HG03565 (cell line): ENCODE measurements around the gene GRB10.
"Not testable (repeated sequence)": the region's sequence is repeated elsewhere in the genome, so short reads cannot be mapped to it uniquely, and the experiment has no call there.

Experiments
- ATAC-seq: cut with Tn5 transposase; IDR thresholded peaks from one replicate; pipeline ENCODE4 v1.9.1; 2021; ENCODE audit warnings: mild to moderate bottlenecking, moderate library complexity; ENCODE audit not compliant: unreplicated experiment

Gene GRB10

DNA sequence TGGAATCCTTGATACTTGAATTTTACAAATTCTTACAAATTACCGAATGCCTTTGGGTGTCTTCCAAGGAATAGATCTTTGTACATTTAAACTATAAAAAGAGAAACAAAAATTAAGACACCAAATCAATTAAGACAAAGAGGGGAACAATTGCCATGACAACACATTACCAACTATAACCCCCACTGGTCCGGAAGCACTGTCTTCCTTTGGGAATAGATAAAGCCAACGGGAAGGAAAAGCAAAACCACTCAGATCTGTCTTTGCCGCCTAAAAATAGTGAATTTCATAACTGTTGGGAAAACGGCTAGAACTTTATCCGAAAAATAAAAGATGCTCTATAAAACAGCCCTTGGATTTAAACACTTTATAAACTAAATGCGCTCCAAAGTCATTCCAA is 37.4 kb downstream of the GRB10 start:
- ATAC-seq: no peak

DNA sequence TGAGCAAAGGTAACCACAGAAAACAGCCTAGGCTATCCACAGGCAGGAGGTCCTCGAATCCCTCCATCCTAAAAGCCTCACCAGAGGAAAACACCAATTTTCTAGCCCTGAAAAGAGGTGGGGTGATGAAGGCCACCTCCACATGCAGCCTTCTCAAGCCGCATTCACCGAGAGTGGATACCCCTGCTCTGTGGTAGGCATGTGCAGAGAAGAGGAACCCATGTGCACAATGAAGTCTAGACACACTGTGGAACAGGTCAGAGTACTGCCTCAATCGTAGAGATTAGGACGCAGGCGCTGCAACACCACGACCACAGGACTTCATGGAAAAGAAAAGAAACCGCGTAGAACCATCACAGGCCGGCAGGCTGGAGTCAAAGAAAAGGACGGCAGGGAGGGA is 38.8 kb downstream of the GRB10 start:
- no peak for ATAC-seq

- no peak for ATAC-seq
Measured at GRCh38 chr7:50743016-50743415, 39.7 kb downstream of the GRB10 start.

GRCh38 chr7:50742401-50742800 is 40.3 kb downstream of the GRB10 start:
- ATAC-seq: no peak

- no peak for ATAC-seq
Measured at GRCh38 chr7:50739744-50740435, 42.8 kb downstream of the GRB10 start.

GRCh38 chr7:50738932-50739331 is 43.8 kb downstream of the GRB10 start:
- no peak for ATAC-seq

DNA sequence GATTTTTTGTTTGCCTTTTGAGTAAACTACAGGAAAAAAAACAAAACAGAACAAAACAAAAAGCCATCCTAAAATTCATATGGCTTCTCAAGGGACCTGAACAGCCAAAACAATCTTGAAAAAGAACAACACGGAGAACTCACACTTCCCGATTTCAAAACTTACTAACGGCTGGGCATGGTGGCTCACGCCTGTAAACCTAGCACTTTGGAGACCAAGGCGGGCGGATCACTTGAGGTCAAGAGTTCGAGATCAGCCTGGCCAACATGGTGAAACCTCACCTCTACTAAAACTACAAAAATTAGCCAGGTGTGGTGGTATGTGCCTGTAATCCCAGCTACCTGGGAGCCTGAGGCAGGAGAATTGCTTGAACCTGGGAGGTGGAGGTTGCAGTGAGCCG is 46.9 kb downstream of the GRB10 start:
- not testable (repeated sequence) for ATAC-seq

DNA sequence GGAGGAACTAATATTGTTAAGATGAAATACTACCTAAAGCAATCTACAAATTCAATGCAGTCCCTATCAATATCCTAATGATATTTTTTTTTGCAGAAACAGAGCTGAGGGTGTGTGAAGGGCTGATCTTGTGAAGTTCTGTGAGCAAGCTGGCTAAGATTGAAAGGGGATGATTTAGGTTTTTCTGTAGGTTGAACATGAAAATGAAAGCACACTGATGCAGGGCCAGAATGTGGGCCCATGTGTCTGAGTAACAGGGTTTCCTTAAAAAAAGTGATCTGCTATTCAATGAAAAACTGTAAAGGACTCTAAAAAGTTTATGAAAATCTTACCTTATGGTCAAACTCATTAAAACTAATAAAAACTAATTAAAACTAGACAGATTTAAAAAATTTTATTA is 47.4 kb downstream of the GRB10 start:
- ATAC-seq: no peak

DNA sequence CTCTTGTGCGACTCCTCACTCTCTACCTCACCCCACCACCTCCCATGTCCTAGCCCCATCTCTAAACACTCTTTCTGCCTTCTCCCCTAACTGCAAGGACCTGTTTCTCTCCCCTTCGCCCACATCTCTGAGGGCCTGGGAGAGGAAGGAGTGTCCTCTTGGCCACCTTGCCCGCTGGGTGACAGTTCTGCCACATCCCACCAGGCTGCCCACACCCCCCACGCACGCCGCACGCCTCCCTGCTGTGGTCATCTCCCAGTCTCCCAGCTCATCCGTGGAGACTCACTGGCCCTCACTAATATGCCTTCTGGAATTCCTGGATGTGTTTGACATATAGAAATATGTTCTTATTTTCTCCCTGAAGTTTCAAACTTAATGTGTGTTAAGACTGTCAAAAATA is 48.5 kb downstream of the GRB10 start:
- no peak for ATAC-seq

DNA sequence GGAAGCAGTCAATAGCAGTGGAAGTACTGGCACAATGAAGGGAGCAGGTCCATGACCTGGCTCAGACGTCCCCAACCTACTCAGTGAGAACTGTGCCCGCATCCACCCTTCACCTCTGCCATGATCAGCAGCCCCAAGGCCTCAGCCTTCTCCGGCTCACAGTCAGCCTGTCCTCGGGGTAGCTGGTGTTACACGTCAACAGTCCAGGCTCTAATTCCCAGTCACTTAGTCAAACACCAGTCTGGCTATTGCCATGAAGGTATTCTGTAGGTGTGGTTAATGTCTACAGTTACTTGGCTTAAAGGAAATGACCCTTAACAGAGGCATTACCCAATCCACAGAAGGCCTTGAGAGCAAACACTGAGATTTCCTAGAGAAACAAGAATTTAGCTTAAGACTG is 49.1 kb downstream of the GRB10 start:
- ATAC-seq: no peak

- no peak for ATAC-seq
Measured at GRCh38 chr7:50731703-50732582, 50.8 kb downstream of the GRB10 start.

DNA sequence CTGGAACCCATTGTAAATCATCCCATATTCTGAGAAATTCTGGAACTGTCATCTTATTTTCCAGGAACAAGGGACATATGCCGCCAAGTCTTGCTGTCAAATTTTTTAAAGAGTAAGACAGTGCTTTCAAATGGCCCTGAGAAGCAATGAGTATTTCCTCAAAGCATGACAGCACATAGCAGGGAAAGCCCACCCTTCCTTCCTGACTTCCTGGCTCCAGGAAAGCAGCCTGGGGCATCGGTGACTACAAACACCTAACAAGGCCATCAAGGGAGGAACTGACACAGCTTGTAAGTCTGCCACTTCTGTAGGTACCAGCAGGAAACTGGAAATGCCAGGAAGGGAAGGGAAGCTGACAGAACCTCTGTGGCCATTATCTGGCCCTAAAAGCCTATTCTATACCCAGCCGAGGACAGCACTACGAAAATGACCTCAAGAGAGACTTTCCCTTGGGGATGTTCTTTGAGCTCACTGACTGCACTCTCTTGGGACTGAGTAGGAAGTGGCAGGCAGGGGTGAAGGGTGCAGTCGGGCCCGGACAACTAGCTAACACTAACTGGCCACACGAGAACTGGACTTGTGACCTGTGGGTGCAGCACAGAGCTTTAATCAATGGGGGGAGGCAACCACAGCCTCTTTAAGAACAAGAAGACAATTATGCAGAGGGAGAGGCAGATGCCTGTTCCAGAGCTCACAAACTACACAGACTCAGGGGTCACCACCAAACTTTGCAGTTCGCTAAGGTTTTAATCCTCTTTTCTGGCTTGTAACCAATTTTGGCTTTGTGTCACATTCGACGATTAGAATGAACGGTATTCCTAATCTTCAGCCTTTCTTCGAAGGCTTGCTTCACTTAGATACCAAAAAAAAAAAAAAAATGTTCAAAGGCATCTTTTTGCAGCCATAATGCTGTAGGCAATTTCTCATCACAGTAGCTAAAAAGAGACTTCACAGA is 52.0 kb downstream of the GRB10 start:
- ATAC-seq: no peak

GRCh38 chr7:50729962-50730361 is 52.7 kb downstream of the GRB10 start:
- no peak for ATAC-seq

GRCh38 chr7:50728184-50728583 is 54.5 kb downstream of the GRB10 start:
- no peak for ATAC-seq

DNA sequence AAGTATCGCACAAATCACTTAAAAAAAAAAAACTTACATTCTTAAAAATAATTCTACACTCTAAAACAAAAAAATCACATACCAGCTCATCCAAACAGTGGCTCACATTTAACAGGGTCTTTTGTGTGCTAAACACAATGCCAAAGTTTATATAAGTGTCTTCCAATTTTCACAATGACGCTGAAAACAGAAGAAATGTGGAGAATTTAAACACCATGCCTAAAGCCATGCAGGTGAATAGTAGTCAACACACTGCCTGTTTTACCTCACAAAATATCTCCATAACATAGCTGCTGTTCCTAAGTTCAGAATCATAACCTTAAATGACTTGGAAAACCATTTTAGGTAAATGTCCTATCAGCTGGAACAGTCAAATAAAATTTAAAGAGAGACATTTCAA is 55.0 kb downstream of the GRB10 start:
- ATAC-seq: no peak

DNA sequence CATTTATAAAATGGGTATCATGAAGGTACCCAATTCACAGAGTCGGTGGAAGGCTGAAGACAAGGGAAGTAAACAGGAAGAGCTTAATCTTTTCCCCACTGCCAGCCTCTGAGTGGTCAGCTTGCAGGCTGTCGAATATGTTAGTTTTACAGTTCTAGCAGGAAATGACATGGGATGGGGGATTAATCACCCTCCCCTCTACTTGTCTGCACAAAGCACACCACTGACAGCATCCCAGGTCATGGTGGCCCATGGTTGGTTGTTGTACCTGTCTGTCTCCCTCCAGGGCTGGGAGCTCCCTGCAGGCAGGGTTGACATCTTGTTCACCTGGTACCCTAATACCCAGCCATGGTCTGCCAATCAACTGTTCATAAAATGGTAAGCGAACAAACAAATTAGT is 55.6 kb downstream of the GRB10 start:
- no peak for ATAC-seq

- no peak for ATAC-seq
Measured at GRCh38 chr7:50725774-50726173, 56.9 kb downstream of the GRB10 start.

DNA sequence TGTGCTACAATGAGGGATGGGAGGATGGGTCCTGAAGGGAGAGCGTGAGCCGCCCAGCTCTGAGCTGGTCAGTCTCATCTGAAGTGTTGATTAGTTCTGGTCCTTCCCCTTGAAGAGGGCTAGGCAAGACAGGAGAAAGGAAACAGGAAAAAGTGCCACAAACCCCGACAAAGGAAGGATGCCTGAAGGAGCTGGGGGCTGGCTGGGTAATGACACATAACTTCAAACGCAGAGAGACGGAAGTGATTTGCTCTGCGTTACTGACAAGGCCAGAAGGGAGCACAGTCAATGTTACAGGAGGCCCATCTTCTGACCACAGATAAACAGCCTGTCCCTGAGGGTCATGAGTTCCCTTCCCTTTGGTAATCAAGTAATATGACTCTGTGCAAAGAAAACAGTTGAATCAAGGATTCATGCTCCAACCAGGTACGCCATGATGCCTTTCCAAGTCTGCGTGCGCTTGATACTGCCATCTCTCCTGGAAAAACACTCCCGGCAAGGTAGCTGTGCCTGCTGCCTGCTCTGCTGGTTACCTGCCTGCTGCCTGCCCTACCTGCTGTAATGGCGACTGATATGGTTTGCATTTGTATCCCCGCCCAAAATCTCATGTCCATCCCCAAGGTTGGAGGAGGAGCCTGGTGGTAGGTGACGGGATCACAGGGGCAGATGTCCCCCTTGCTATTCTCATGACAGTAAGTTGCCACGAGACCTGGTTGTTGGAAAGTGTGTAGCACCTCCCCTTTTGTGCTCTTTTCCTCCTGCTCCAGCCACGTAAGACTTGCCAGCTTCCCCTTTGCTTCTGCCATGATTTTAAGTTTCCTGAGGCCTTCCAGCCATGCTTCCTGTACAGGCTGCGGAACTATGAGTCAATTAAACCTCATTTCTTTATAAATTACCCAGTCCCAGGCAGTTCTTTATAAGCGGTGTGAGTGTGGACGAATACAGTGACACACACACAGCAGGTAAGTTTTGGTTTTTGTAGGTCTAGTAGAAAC is 57.9 kb downstream of the GRB10 start:
- no peak for ATAC-seq

- ATAC-seq: no peak
Measured at GRCh38 chr7:50723888-50724287, 58.8 kb downstream of the GRB10 start.

GRCh38 chr7:50723173-50723572 is 59.5 kb downstream of the GRB10 start:
- no peak for ATAC-seq
